ENCODE results near the gene SQSTM1. TPM values are rescaled to one million over a fixed set of nuclear protein-coding genes. Genes with fewer than 3 reads are reported as not detected.

Gene SQSTM1
- total RNA-seq, 1 experiment from 2014 or later = 612 TPM

GRCh38 chr5:179854356-179854755, 33.7 kb downstream of the SQSTM1 start:
- BruUV-seq (replicated peaks) = no TSS peak
- ChIA-PET CTCF (interaction anchor here (0.7 kb wide), 1 partner anchor 58 kb away, joined by 3 read pairs; no protein-coding TSS in a partner anchor), POLR2A (interaction anchor here (0.7 to 5.3 kb wide), 5 partner anchors 9 to 52 kb away, joined by 3 to 42 read pairs (median 4); no protein-coding TSS in a partner anchor)
- H3K4me3 Mint-ChIP-seq (ENCODE audit: unreplicated experiment) = no peak overlapping the region
- no peaks in the 10 kb centered on the region for H3K27me3 Mint-ChIP-seq (ENCODE audit: insufficient read depth, unreplicated experiment)
- H3K27ac Mint-ChIP-seq (ENCODE audit: low read depth, unreplicated experiment) = no peak overlapping the region
- intact Hi-C loops (cut with micrococcal nuclease) = no loop called here
- H3K9me3 Mint-ChIP-seq (ENCODE audit: unreplicated experiment) = no peaks in the 10 kb centered on the region
- peaks cover 6% of the 10 kb centered on the region for H3K36me3 Mint-ChIP-seq (ENCODE audit: insufficient read depth, unreplicated experiment)
- no peaks in the 10 kb centered on the region for H3K4me1 Mint-ChIP-seq (ENCODE audit: insufficient read depth, unreplicated experiment)
- DNase-seq (ENCODE audit: unreplicated experiment) = no peak
- no peak for TF ChIP-seq CTCF (IDR thresholded peaks at IDR 0.05; ENCODE audit: unreplicated experiment)

GRCh38 chr5:179858241-179858585, 37.5 kb downstream of the SQSTM1 start:
- H3K27ac Mint-ChIP-seq (ENCODE audit: low read depth, unreplicated experiment) = peak overlapping the region; percentile 83
- H3K9me3 Mint-ChIP-seq (ENCODE audit: unreplicated experiment) = no peaks in the 10 kb centered on the region
- intact Hi-C loops (cut with micrococcal nuclease) = loop anchor here (1.0 to 5.0 kb wide), 3 partner anchors 37 to 95 kb away; partner anchors contain the start of genes MGAT4B and SQSTM1
- TF ChIP-seq CTCF (IDR thresholded peaks at IDR 0.05; ENCODE audit: unreplicated experiment) = no peak
- ChIA-PET CTCF (interaction anchor here (0.7 to 1.1 kb wide), 4 partner anchors 15 to 76 kb away, joined by 3 to 6 read pairs (median 4); no protein-coding TSS in a partner anchor), POLR2A (interaction anchor here (0.5 to 5.3 kb wide), 17 partner anchors 8 to 235 kb away, joined by 3 to 42 read pairs (median 4); partner anchors contain the start of genes HNRNPH1 and SQSTM1)
- TSS peak; percentile 9 for BruUV-seq (replicated peaks)
- no peaks in the 10 kb centered on the region for H3K27me3 Mint-ChIP-seq (ENCODE audit: insufficient read depth, unreplicated experiment)
- H3K4me1 Mint-ChIP-seq (ENCODE audit: insufficient read depth, unreplicated experiment) = peaks cover 11% of the 10 kb centered on the region
- DNase-seq (ENCODE audit: unreplicated experiment) = peak; percentile 65
- H3K36me3 Mint-ChIP-seq (ENCODE audit: insufficient read depth, unreplicated experiment) = peaks cover 14% of the 10 kb centered on the region
- H3K4me3 Mint-ChIP-seq (ENCODE audit: unreplicated experiment) = peak overlapping the region; percentile 94

GRCh38 chr5:179858586-179859427, 38.1 kb downstream of the SQSTM1 start, which contains the start of gene MRNIP:
MRNIP (minus strand) TSS chr5:179858817; CDS start chr5:179858796, 21 bp downstream.
- DNase-seq (ENCODE audit: unreplicated experiment) = peak; percentile 98
- POLR2A ChIA-PET = interaction anchor here (0.5 to 5.3 kb wide), 17 partner anchors 9 to 236 kb away, joined by 3 to 42 read pairs (median 4); partner anchors contain the start of genes HNRNPH1 and SQSTM1

More at GRCh38 chr5:179858586-179859427, 38.1 kb downstream of the SQSTM1 start, which contains the start of gene MRNIP:
- H3K27ac Mint-ChIP-seq (ENCODE audit: low read depth, unreplicated experiment) = peak within 1 kb of the TSS; percentile 83
- H3K27me3 Mint-ChIP-seq (ENCODE audit: insufficient read depth, unreplicated experiment) = no peaks in the 10 kb centered on the region
- CTCF ChIA-PET = interaction anchor here (0.9 to 1.8 kb wide), 4 partner anchors 14 to 76 kb away, joined by 3 to 6 read pairs (median 4); no protein-coding TSS in a partner anchor
- intact Hi-C loops (cut with micrococcal nuclease) = loop anchor here (1.0 to 5.0 kb wide), 3 partner anchors 38 to 96 kb away; partner anchors contain the start of genes MGAT4B and SQSTM1
- peaks cover 11% of the 10 kb centered on the region for H3K4me1 Mint-ChIP-seq (ENCODE audit: insufficient read depth, unreplicated experiment)
- no peaks in the 10 kb centered on the region for H3K9me3 Mint-ChIP-seq (ENCODE audit: unreplicated experiment)
- H3K4me3 Mint-ChIP-seq (ENCODE audit: unreplicated experiment) = peak within 1 kb of the TSS; percentile 94
- TF ChIP-seq CTCF (IDR thresholded peaks at IDR 0.05; ENCODE audit: unreplicated experiment) = no peak
- BruUV-seq (replicated peaks) = TSS peak; percentile 67
- H3K36me3 Mint-ChIP-seq (ENCODE audit: insufficient read depth, unreplicated experiment) = peaks cover 20% of the 10 kb centered on the region

Data from MCF 10A (cell line).